Measurements from ENCODE around the gene COL4A1.

DNA sequence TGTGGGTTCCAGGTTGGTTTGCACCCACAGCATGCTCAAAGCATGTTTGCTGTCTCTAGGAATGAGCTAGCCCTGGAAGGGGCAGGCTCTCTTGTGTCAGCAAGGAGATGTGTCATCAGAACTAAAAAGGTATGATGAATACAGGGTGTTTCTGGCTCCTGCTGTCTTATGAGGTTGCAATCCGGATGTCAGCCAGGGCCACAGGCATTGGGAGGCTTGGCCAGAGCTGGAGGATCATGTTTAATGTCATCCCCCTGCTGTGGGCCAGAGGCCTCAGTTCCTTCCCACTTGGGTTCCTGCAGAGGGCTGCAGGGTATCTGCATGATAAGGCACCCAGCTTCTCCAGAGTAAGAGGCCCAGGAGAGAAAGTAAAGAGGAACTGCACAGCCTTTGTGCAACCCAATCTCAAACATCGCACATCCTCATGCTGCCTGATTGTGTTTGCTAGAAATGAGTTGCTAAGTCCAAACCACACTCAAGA is 193.6 kb downstream of the COL4A1 start:
- no peak for TF ChIP-seq CTCF (IDR thresholded peaks at IDR 0.05)
- no peak for TF ChIP-seq REST (IDR thresholded peaks at IDR 0.05; ENCODE audit: low read depth, low read length)
- no peak for TF ChIP-seq NRF1 (IDR thresholded peaks at IDR 0.05; ENCODE audit: low read depth, low read length)
- TF ChIP-seq FOXM1 (IDR thresholded peaks at IDR 0.05; ENCODE audit: low read depth), result no peak
- TF ChIP-seq EZH2phosphoT487 (IDR thresholded peaks at IDR 0.05; ENCODE audit: borderline replicate concordance, low read depth), result no peak
- no peak for TF ChIP-seq USF2 (IDR thresholded peaks at IDR 0.05; ENCODE audit: borderline replicate concordance, low read depth, low read length)
- no peak for TF ChIP-seq MXI1 (IDR thresholded peaks at IDR 0.05; ENCODE audit: low read depth, low read length)
- peak in 1 of 2 experiments; percentile 27; a peak in 1 of 4 replicates for TF ChIP-seq EP300 (IDR thresholded peaks at IDR 0.05; ENCODE audit: borderline replicate concordance in 1 of 2, low read depth in 1 of 2, low read length in 1 of 2)
- TF ChIP-seq TAF1 (IDR thresholded peaks at IDR 0.05; ENCODE audit: borderline replicate concordance, low read depth, low read length), result no peak
- TF ChIP-seq SMC3 (IDR thresholded peaks at IDR 0.05; ENCODE audit: low read depth, low read length), result no peak
- TF ChIP-seq RFX5 (IDR thresholded peaks at IDR 0.05; ENCODE audit: low read length), result no peak
- TF ChIP-seq JUND (IDR thresholded peaks at IDR 0.05), result no peak
- TF ChIP-seq NFIC (IDR thresholded peaks at IDR 0.05; ENCODE audit: borderline replicate concordance), result peak; percentile 36; the same call in 1 of the 2 replicates
